ENCODE measurements around the gene DLG2. TPM values are rescaled to one million over a fixed set of nuclear protein-coding genes. Genes with fewer than 3 reads are reported as not detected.

Gene DLG2
- total and polyA plus RNA-seq, 4 donors = 0.30 to 5.5 (median 0.68) TPM

DNA sequence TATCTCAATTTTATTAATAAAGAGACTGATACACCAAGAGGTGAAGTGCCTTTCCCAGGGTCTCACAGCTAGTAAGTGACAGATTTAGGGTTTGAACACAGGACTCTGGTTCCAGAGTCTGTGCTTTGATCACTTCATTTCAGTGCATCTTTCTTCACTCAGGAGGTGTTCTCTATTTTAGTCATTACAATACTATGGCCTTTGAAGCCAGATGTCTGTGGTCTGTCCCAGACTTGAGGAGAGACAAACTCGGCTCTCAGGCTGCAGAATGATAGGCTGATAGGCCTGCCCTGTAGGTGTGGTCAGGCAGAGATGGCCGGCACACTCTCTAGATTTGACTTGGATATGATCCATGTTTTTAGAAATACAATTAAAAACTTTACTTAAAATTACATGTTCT is 1862.5 kb downstream of the DLG2 start:
- no peak overlapping the region for H3K27ac ChIP-seq (ENCODE audit: low read depth in 1 of 2, low read length in 2 of 2)
- no peaks in the 10 kb centered on the region for H3K27me3 ChIP-seq (ENCODE audit: control insufficient read depth in 4 of 4, insufficient read depth in 4 of 4, low read length in 3 of 4)
- H3K9ac ChIP-seq (ENCODE audit: low read depth in 1 of 2, low read length in 2 of 2) = no peak overlapping the region
- TF ChIP-seq, protein P1, sequence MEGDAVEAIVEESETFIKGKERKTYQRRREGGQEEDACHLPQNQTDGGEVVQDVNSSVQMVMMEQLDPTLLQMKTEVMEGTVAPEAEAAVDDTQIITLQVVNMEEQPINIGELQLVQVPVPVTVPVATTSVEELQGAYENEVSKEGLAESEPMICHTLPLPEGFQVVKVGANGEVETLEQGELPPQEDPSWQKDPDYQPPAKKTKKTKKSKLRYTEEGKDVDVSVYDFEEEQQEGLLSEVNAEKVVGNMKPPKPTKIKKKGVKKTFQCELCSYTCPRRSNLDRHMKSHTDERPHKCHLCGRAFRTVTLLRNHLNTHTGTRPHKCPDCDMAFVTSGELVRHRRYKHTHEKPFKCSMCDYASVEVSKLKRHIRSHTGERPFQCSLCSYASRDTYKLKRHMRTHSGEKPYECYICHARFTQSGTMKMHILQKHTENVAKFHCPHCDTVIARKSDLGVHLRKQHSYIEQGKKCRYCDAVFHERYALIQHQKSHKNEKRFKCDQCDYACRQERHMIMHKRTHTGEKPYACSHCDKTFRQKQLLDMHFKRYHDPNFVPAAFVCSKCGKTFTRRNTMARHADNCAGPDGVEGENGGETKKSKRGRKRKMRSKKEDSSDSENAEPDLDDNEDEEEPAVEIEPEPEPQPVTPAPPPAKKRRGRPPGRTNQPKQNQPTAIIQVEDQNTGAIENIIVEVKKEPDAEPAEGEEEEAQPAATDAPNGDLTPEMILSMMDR (IDR thresholded peaks at IDR 0.05; ENCODE audit: low read depth, low read length, missing input control) = no peak
- TF ChIP-seq HNF4A (conservative IDR thresholded peaks at IDR 0.05) = no peak
- no peak for TF ChIP-seq FOXA2 (IDR thresholded peaks at IDR 0.05)
- TF ChIP-seq RAD21 (IDR thresholded peaks at IDR 0.05) = no peak
- TF ChIP-seq EGR1 (IDR thresholded peaks at IDR 0.05; ENCODE audit: low read depth in 2 of 2) = no peak
- no peak for TF ChIP-seq RXRA (IDR thresholded peaks at IDR 0.05)
- no peak for TF ChIP-seq JUND (IDR thresholded peaks at IDR 0.05)
- TF ChIP-seq SP1 (IDR thresholded peaks at IDR 0.05) = no peak
- TF ChIP-seq, protein P2, sequence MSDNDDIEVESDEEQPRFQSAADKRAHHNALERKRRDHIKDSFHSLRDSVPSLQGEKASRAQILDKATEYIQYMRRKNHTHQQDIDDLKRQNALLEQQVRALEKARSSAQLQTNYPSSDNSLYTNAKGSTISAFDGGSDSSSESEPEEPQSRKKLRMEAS (IDR thresholded peaks at IDR 0.05) = no peak
- no peak for TF ChIP-seq YY1 (IDR thresholded peaks at IDR 0.05)
- no peak for TF ChIP-seq NR2F2 (IDR thresholded peaks at IDR 0.05)
- TF ChIP-seq, protein P3, sequence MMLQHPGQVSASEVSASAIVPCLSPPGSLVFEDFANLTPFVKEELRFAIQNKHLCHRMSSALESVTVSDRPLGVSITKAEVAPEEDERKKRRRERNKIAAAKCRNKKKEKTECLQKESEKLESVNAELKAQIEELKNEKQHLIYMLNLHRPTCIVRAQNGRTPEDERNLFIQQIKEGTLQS (IDR thresholded peaks at IDR 0.05) = no peak
- H3K4me3 ChIP-seq (ENCODE audit: low read depth in 1 of 3, low read length in 3 of 3) = no peak overlapping the region
- H3K4me1 ChIP-seq (ENCODE audit: control insufficient read depth in 4 of 4, insufficient read depth in 4 of 4, low read length in 3 of 4) = no peaks in the 10 kb centered on the region
- no peaks in the 10 kb centered on the region for H3K9me3 ChIP-seq (ENCODE audit: control insufficient read depth in 4 of 4, low read length in 3 of 4)
- DNase-seq (ENCODE audit: low spot score) = no peak
- H3K36me3 ChIP-seq (ENCODE audit: control insufficient read depth in 4 of 4, insufficient read depth in 3 of 4, low read depth in 1 of 4, low read length in 3 of 4) = no peaks in the 10 kb centered on the region
- WGBS = 79% methylated on average over 2 of the region's 2 CpGs

DNA sequence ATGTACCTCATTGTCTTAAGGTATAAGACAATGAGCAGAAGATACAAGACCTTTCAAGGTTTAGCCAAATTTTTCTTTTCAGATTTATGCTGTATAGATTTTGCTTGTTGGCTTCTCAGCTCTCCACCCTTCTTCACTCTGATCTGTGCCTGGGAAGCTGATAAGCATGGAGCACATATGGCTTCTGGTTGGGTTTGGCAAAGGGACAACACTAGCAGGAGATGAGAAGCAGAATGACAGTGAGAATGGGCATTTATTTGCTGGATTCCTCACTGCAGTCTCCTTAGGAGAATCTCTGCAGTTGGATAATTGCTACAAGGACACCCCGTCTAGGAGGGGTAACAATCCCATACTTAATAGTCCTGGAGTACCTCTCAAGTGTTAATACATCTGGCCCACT is 1866.2 kb downstream of the DLG2 start:
- Histone ChIP-seq H3K27me3 (ENCODE audit: control insufficient read depth in 4 of 4, insufficient read depth in 4 of 4, low read length in 3 of 4) (no peaks in the 10 kb centered on the region), H3K4me1 (ENCODE audit: control insufficient read depth in 4 of 4, insufficient read depth in 4 of 4, low read length in 3 of 4) (no peaks in the 10 kb centered on the region), H3K27ac (ENCODE audit: low read depth in 1 of 2, low read length in 2 of 2) (no peak overlapping the region), H3K4me3 (ENCODE audit: low read depth in 1 of 3, low read length in 3 of 3) (no peak overlapping the region), H3K9me3 (ENCODE audit: control insufficient read depth in 4 of 4, low read length in 3 of 4) (no peaks in the 10 kb centered on the region), H3K9ac (ENCODE audit: low read depth in 1 of 2, low read length in 2 of 2) (no peak overlapping the region), H3K36me3 (ENCODE audit: control insufficient read depth in 4 of 4, insufficient read depth in 3 of 4, low read depth in 1 of 4, low read length in 3 of 4) (no peaks in the 10 kb centered on the region)
- WGBS = 76% methylated on average over 1 of the region's 1 CpG
- no peak for TF ChIP-seq YY1 (IDR thresholded peaks at IDR 0.05)
- TF ChIP-seq, protein P2 (IDR thresholded peaks at IDR 0.05) = no peak
- no peak for TF ChIP-seq FOXA1 (IDR thresholded peaks at IDR 0.05)
- no peak for TF ChIP-seq NR2F2 (IDR thresholded peaks at IDR 0.05)
- no peak for TF ChIP-seq JUND (IDR thresholded peaks at IDR 0.05)
- no peak for TF ChIP-seq EGR1 (IDR thresholded peaks at IDR 0.05; ENCODE audit: low read depth in 2 of 2)
- TF ChIP-seq FOXA2 (IDR thresholded peaks at IDR 0.05) = no peak
- no peak for TF ChIP-seq GABPA (IDR thresholded peaks at IDR 0.05 in 1 of 2, conservative IDR thresholded peaks at IDR 0.05 in 1 of 2)
- TF ChIP-seq, protein P4, sequence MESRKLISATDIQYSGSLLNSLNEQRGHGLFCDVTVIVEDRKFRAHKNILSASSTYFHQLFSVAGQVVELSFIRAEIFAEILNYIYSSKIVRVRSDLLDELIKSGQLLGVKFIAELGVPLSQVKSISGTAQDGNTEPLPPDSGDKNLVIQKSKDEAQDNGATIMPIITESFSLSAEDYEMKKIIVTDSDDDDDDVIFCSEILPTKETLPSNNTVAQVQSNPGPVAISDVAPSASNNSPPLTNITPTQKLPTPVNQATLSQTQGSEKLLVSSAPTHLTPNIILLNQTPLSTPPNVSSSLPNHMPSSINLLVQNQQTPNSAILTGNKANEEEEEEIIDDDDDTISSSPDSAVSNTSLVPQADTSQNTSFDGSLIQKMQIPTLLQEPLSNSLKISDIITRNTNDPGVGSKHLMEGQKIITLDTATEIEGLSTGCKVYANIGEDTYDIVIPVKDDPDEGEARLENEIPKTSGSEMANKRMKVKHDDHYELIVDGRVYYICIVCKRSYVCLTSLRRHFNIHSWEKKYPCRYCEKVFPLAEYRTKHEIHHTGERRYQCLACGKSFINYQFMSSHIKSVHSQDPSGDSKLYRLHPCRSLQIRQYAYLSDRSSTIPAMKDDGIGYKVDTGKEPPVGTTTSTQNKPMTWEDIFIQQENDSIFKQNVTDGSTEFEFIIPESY (IDR thresholded peaks at IDR 0.05) = no peak
- TF ChIP-seq, protein P3 (IDR thresholded peaks at IDR 0.05) = no peak
- no peak for TF ChIP-seq HNF4A (conservative IDR thresholded peaks at IDR 0.05)
- no peak for TF ChIP-seq HNF4G (IDR thresholded peaks at IDR 0.05)
- TF ChIP-seq, protein P5, sequence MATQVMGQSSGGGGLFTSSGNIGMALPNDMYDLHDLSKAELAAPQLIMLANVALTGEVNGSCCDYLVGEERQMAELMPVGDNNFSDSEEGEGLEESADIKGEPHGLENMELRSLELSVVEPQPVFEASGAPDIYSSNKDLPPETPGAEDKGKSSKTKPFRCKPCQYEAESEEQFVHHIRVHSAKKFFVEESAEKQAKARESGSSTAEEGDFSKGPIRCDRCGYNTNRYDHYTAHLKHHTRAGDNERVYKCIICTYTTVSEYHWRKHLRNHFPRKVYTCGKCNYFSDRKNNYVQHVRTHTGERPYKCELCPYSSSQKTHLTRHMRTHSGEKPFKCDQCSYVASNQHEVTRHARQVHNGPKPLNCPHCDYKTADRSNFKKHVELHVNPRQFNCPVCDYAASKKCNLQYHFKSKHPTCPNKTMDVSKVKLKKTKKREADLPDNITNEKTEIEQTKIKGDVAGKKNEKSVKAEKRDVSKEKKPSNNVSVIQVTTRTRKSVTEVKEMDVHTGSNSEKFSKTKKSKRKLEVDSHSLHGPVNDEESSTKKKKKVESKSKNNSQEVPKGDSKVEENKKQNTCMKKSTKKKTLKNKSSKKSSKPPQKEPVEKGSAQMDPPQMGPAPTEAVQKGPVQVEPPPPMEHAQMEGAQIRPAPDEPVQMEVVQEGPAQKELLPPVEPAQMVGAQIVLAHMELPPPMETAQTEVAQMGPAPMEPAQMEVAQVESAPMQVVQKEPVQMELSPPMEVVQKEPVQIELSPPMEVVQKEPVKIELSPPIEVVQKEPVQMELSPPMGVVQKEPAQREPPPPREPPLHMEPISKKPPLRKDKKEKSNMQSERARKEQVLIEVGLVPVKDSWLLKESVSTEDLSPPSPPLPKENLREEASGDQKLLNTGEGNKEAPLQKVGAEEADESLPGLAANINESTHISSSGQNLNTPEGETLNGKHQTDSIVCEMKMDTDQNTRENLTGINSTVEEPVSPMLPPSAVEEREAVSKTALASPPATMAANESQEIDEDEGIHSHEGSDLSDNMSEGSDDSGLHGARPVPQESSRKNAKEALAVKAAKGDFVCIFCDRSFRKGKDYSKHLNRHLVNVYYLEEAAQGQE (IDR thresholded peaks at IDR 0.05) = no peak
- no peak for DNase-seq (ENCODE audit: low spot score)
